SK-N-SH (cell line): ENCODE data around the gene ZFP62. TPM values are rescaled to one million over a fixed set of nuclear protein-coding genes. Genes with fewer than 3 reads are reported as not detected.

Source experiments
- CTCF ChIA-PET: fragments of 300-600, 350-600 bp; formaldehyde crosslinking; extraction: SDS; loops from one replicate; lab custom pipeline; 2021; lab: Yijun Ruan, JAX
- POLR2A ChIA-PET: fragments of 350-600 bp; sonication (Branson Sonifier 250); formaldehyde crosslinking; extraction: SDS; loops from one replicate; lab custom pipeline; 2020; ENCODE audit warnings: antibody characterized with exemption, inconsistent platforms; lab: Yijun Ruan, JAX
- DNase-seq: peaks from one replicate; pipeline ENCODE4 v3.0.0; 2012
- H2AFZ ChIP-seq: fragments of 200-600 bp; sonication (generic); 2 replicates; pipeline ENCODE4 v1.8.1; 2016; ENCODE audit warnings: antibody characterized with exemption, mild to moderate bottlenecking, low read depth
- H3F3A ChIP-seq: fragments of 200-600 bp; sonication (generic); replicated peaks from 2 replicates; pipeline ENCODE3; 2016; ENCODE audit warnings: antibody characterized with exemption, mild to moderate bottlenecking; ENCODE audit not compliant: insufficient read depth
- H3K27ac ChIP-seq, 2 experiments: fragments of 200-500 bp in 1 of 2; fragments of 200-600 bp in 1 of 2; sonication (Bioruptor generic) in 1 of 2; sonication (generic), shearing (Covaris generic) in 1 of 2; 2 replicates each; pipeline versions ENCODE4 v1.5.1 to v1.6.1; 2014 to 2016; ENCODE audit warnings: low read depth in 2 of 2, inconsistent platforms in 1 of 2, low read length in 1 of 2, mild to moderate bottlenecking in 1 of 2, mixed read lengths in 1 of 2
- H3K27me3 ChIP-seq: fragments of 200-600 bp; sonication (generic), shearing (Covaris generic); 2 replicates; pipeline ENCODE4 v1.6.1; 2016; ENCODE audit warnings: mixed run types; ENCODE audit not compliant: insufficient read depth
- H3K36me3 ChIP-seq, 2 experiments: fragments of 200-500 bp in 1 of 2; fragments of 200-600 bp in 1 of 2; sonication (Bioruptor generic) in 1 of 2; sonication (generic) in 1 of 2; replicated peaks in 1 of 2; 2 replicates each; pipeline versions ENCODE3 to v1.5.1; 2014 to 2016; ENCODE audit warnings: low read length in 1 of 2, mild to moderate bottlenecking in 1 of 2; ENCODE audit not compliant: insufficient read depth in 2 of 2, control insufficient read depth in 1 of 2
- H3K4me1 ChIP-seq, 2 experiments: fragments of 200-500 bp in 1 of 2; fragments of 200-600 bp in 1 of 2; sonication (Bioruptor generic) in 1 of 2; sonication (generic), shearing (Covaris generic) in 1 of 2; 2 replicates each; pipeline versions ENCODE4 v1.5.1 to v1.6.1; 2014 to 2016; ENCODE audit warnings: low read depth in 1 of 2, low read length in 1 of 2, mixed run types in 1 of 2; ENCODE audit not compliant: insufficient read depth in 2 of 2, control insufficient read depth in 1 of 2
- H3K4me2 ChIP-seq: fragments of 200-600 bp; sonication (generic), shearing (Covaris generic); 2 replicates; pipeline ENCODE4 v1.6.1; 2017; ENCODE audit warnings: mixed run types
- H3K4me3 ChIP-seq, 2 experiments: fragments of 200-500 bp in 1 of 2; fragments of 200-600 bp in 1 of 2; sonication (Bioruptor generic) in 1 of 2; sonication (generic), shearing (Covaris generic) in 1 of 2; 2 replicates each; pipeline versions ENCODE4 v1.5.1 to v1.8.1; 2014 to 2016; ENCODE audit warnings: low read depth in 2 of 2, inconsistent platforms in 1 of 2, low read length in 1 of 2, mild to moderate bottlenecking in 1 of 2, mixed read lengths in 1 of 2, moderate library complexity in 1 of 2
- H3K79me2 ChIP-seq: fragments of 200-600 bp; sonication (generic); 2 replicates; pipeline ENCODE4 v1.8.1; 2017; ENCODE audit warnings: mild to moderate bottlenecking; ENCODE audit not compliant: insufficient read depth
- H3K9ac ChIP-seq: fragments of 200-600 bp; sonication (generic); 2 replicates; pipeline ENCODE4 v1.6.1; 2017; ENCODE audit warnings: mixed run types
- H3K9me2 ChIP-seq: fragments of 200-600 bp; sonication (generic); 2 replicates; pipeline ENCODE4 v1.6.1; 2017; ENCODE audit warnings: mixed run types
- H3K9me3 ChIP-seq: fragments of 200-600 bp; sonication (generic); 2 replicates; pipeline ENCODE4 v1.6.1; 2017; ENCODE audit warnings: mixed run types, mild to moderate bottlenecking, moderate library complexity
- H4K20me1 ChIP-seq: fragments of 200-600 bp; sonication (generic); 2 replicates; pipeline ENCODE4 v1.6.1; 2017; ENCODE audit warnings: mild to moderate bottlenecking, mixed run types; ENCODE audit not compliant: insufficient read depth
- CHD2 ChIP-seq: fragments of 150-350 bp; IDR thresholded peaks from 2 replicates; pipeline ENCODE4 v1.6.1; 2018; ENCODE audit warnings: low read length; ENCODE audit not compliant: partially characterized antibody
- ELF1 ChIP-seq: IDR thresholded peaks from 2 replicates; pipeline ENCODE4 v1.4.0; 2012
- EZH2phosphoT487 ChIP-seq: fragments of 200-600 bp; sonication (generic); IDR thresholded peaks from 2 replicates; pipeline ENCODE4 v1.6.1; 2017; ENCODE audit warnings: low read depth, mixed run types, mild to moderate bottlenecking, antibody characterized with exemption, moderate library complexity, borderline replicate concordance
- FOXJ3 ChIP-seq: sonication (generic); formaldehyde crosslinking; IDR thresholded peaks from 2 replicates; pipeline ENCODE4 v1.5.1; 2020; ENCODE audit warnings: mild to moderate bottlenecking, missing genetic modification reagents
- POLR2AphosphoS5 ChIP-seq: IDR thresholded peaks from 2 replicates; pipeline ENCODE4 v1.6.1; 2012; ENCODE audit warnings: low read depth, low read length
- RAD21 ChIP-seq: IDR thresholded peaks from 2 replicates; pipeline ENCODE4 v1.6.1; 2012; ENCODE audit warnings: mild to moderate bottlenecking, low read length
- RCOR1 ChIP-seq: fragments of 150-350 bp; IDR thresholded peaks from 2 replicates; pipeline ENCODE4 v1.6.1; 2017; ENCODE audit warnings: antibody characterized with exemption, low read length
- RFX5 ChIP-seq: IDR thresholded peaks from 2 replicates; pipeline ENCODE4 v1.6.1; 2012; ENCODE audit warnings: mild to moderate bottlenecking, improper control_type of control experiment, low read length
- SIN3A ChIP-seq: IDR thresholded peaks from 2 replicates; pipeline ENCODE4 v1.6.1; 2012; ENCODE audit warnings: low read depth, mild to moderate bottlenecking, low read length, moderate library complexity, borderline replicate concordance
- SMC3 ChIP-seq: IDR thresholded peaks from 2 replicates; pipeline ENCODE4 v1.6.1; 2012; ENCODE audit warnings: low read depth, low read length, improper control_type of control experiment
- TAF1 ChIP-seq: IDR thresholded peaks from 2 replicates; pipeline ENCODE4 v1.6.1; 2012; ENCODE audit warnings: low read depth, mild to moderate bottlenecking, low read length, moderate library complexity, borderline replicate concordance
- TCF12 ChIP-seq: IDR thresholded peaks from 2 replicates; pipeline ENCODE4 v1.4.0; 2012
- TEAD4 ChIP-seq: IDR thresholded peaks from 2 replicates; pipeline ENCODE4 v1.4.0; 2012; ENCODE audit warnings: mild to moderate bottlenecking, borderline replicate concordance; ENCODE audit not compliant: insufficient read depth
- YY1 ChIP-seq: IDR thresholded peaks from 2 replicates; pipeline ENCODE4 v1.4.0; 2012; ENCODE audit warnings: low read depth, mild to moderate bottlenecking
- WGBS: methylation state at CpG from one replicate; pipeline ENCODE4 v1.1.6; 2017; ENCODE audit warnings: low lambda C conversion rate; 5-methylcytosine and 5-hydroxymethylcytosine counted together
- polyA plus RNA-seq, 3 experiments: library from polyadenylated mRNA; depleted of rRNA; stranded (reverse); fragments of >200 nt; gene quantifications; 2 replicates each; pipeline ENCODE4 v1.2.3, GENCODE V29; 2012
- TF ChIP-seq, protein P1 (sequence below): IDR thresholded peaks from 2 replicates; pipeline ENCODE4 v1.4.0; 2012; ENCODE audit warnings: low read depth
- TF ChIP-seq, protein P2 (sequence below): IDR thresholded peaks from 2 replicates; pipeline ENCODE4 v1.4.0; 2012; ENCODE audit warnings: low read depth, borderline replicate concordance
- TF ChIP-seq, protein P3 (sequence below): fragments of 200-600 bp; sonication (generic); IDR thresholded peaks from 2 replicates; pipeline ENCODE4 v1.6.1; 2017; ENCODE audit warnings: antibody characterized with exemption, mild to moderate bottlenecking, moderate library complexity
- TF ChIP-seq, protein P4 (sequence below): fragments of 150-350 bp; IDR thresholded peaks from 2 replicates; pipeline ENCODE4 v1.6.1; 2017; ENCODE audit warnings: antibody characterized with exemption, low read length, low read depth, borderline replicate concordance
- TF ChIP-seq, protein P5 (sequence below): IDR thresholded peaks from 2 replicates; pipeline ENCODE4 v1.4.0; 2012; ENCODE audit warnings: low read depth, borderline replicate concordance

ZFP62 gene
- polyA plus RNA-seq, 1 of the 3 experiments (the other 2 are of a cell fraction): 6.0 TPM

DNA sequence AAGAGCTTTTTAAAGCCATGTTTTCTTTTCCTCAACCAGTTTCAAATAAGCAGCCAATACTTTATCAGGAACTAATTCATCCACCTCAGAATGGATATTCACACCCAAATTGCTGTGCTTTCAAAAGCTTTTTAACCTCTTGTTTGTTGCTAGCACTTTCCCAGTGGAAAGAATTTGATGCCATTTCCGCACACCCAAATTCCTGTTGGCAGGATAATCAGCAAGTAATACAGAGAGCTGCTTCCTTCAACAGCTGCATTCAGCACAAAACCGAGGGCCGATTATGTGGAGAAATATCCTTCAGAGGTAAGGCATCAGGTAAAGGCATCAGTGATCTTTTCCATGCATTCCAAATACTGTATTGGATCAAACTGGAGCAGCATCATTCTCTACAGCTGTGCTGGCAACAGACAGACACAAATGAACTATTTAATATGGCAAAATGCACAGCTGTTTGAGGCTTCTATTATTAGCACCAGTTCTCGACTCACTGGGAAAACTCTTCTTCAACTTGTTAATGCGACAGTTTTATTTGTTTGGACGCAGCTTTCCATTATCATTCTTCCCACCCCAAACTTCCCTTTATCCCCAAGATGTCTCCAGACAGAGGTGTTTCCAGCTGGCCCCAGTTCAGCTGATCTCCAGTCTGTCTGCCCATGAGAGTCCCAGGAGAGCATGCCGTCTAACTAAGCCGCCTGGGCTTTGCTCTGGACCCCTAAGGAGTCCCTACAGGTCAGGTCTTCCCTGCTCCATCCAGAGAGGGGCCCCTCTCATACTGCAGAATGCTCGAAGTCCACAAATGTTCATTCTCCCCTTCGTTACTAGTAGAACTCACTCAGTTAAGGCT, 36.2 kb downstream of the ZFP62 start (continued):
- TF ChIP-seq, protein P1, sequence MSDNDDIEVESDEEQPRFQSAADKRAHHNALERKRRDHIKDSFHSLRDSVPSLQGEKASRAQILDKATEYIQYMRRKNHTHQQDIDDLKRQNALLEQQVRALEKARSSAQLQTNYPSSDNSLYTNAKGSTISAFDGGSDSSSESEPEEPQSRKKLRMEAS: no peak

DNA sequence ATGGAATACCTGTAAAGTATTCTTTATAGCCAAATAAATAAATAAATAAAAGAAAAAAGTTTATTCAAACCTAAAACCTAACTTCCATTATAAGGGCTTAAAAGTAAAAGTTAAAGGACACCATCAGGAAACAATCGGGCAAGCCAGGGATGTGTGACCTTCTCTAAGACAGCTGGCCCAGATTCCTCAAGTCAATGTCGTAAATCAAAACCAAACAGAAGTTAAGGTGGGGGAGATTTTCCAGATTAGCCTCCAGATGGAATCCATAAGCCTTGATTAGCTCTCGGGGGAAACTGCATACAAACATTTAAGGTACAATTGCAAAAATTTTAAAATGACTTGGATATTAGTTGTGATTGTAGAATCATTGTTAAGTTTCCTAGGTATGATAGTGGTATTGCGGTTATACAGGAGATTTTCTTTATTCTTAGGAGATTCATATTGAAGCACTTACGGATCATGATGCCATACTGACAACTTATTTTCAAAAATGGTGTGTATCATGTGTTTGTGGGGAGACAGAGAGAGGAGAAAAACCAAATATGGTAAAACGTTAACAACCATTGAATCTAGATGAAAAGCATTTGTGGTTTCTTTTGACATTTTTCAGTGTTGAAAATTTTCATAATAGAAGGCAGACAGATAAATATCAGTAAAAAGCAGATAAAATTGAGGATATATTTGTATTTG, 37.0 kb downstream of the ZFP62 start:
- Histone ChIP-seq H3K9ac (no peak overlapping the region), H3K4me3 (no peak overlapping the region), H3F3A (peaks cover 9% of the 10 kb centered on the region), H3K4me2 (no peak overlapping the region), H3K27ac (no peak overlapping the region), H3K4me1 (0 out of 4 replicates have a peak, but pooled peaks cover 0 to 5% of the 10 kb centered on the region in 2 experiments), H3K79me2 (no peaks in the 10 kb centered on the region), H4K20me1 (no peaks in the 10 kb centered on the region), H3K9me2 (no peaks in the 10 kb centered on the region), H3K27me3 (no peaks in the 10 kb centered on the region), H3K9me3 (no peaks in the 10 kb centered on the region), H2AFZ (no peak overlapping the region), H3K36me3 (peaks cover 0 to 2% of the 10 kb centered on the region in 2 experiments)
- POLR2A ChIA-PET: interaction anchor here (1.0 kb wide), 1 partner anchor 8 kb away, joined by 4 read pairs; no protein-coding TSS in a partner anchor
- 80% methylated on average over 6 of the region's 6 CpGs for WGBS
- CTCF ChIA-PET: interaction anchor here (1.1 to 1.5 kb wide), 2 partner anchors 16 to 45 kb away, joined by 4 to 5 read pairs; no protein-coding TSS in a partner anchor
- no peak for DNase-seq
- TF ChIP-seq TEAD4 (no peak), FOXJ3 (CRISPR knock-in tag) (no peak), EZH2phosphoT487 (no peak), ELF1 (no peak), RFX5 (no peak), RCOR1 (no peak), POLR2AphosphoS5 (no peak), TCF12 (no peak), CHD2 (no peak), RAD21 (no peak), TAF1 (no peak), SMC3 (no peak), YY1 (no peak), SIN3A (no peak)
- TF ChIP-seq, protein P2, sequence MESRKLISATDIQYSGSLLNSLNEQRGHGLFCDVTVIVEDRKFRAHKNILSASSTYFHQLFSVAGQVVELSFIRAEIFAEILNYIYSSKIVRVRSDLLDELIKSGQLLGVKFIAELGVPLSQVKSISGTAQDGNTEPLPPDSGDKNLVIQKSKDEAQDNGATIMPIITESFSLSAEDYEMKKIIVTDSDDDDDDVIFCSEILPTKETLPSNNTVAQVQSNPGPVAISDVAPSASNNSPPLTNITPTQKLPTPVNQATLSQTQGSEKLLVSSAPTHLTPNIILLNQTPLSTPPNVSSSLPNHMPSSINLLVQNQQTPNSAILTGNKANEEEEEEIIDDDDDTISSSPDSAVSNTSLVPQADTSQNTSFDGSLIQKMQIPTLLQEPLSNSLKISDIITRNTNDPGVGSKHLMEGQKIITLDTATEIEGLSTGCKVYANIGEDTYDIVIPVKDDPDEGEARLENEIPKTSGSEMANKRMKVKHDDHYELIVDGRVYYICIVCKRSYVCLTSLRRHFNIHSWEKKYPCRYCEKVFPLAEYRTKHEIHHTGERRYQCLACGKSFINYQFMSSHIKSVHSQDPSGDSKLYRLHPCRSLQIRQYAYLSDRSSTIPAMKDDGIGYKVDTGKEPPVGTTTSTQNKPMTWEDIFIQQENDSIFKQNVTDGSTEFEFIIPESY: no peak
- TF ChIP-seq, protein P3, sequence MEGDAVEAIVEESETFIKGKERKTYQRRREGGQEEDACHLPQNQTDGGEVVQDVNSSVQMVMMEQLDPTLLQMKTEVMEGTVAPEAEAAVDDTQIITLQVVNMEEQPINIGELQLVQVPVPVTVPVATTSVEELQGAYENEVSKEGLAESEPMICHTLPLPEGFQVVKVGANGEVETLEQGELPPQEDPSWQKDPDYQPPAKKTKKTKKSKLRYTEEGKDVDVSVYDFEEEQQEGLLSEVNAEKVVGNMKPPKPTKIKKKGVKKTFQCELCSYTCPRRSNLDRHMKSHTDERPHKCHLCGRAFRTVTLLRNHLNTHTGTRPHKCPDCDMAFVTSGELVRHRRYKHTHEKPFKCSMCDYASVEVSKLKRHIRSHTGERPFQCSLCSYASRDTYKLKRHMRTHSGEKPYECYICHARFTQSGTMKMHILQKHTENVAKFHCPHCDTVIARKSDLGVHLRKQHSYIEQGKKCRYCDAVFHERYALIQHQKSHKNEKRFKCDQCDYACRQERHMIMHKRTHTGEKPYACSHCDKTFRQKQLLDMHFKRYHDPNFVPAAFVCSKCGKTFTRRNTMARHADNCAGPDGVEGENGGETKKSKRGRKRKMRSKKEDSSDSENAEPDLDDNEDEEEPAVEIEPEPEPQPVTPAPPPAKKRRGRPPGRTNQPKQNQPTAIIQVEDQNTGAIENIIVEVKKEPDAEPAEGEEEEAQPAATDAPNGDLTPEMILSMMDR: no peak
- TF ChIP-seq, protein P4, sequence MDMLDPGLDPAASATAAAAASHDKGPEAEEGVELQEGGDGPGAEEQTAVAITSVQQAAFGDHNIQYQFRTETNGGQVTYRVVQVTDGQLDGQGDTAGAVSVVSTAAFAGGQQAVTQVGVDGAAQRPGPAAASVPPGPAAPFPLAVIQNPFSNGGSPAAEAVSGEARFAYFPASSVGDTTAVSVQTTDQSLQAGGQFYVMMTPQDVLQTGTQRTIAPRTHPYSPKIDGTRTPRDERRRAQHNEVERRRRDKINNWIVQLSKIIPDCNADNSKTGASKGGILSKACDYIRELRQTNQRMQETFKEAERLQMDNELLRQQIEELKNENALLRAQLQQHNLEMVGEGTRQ: no peak
- TF ChIP-seq, protein P5, sequence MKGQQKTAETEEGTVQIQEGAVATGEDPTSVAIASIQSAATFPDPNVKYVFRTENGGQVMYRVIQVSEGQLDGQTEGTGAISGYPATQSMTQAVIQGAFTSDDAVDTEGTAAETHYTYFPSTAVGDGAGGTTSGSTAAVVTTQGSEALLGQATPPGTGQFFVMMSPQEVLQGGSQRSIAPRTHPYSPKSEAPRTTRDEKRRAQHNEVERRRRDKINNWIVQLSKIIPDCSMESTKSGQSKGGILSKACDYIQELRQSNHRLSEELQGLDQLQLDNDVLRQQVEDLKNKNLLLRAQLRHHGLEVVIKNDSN: no peak
